Activated CD8-positive, alpha-beta T cell treated with anti-CD3 and anti-CD28 coated beads, Interleukin-2, amount 10 ng/mL, durations not matched to agents 7 days and 5 days (primary cell): ENCODE measurements around the gene DBH. TPM values are rescaled to one million over a fixed set of nuclear protein-coding genes. Genes with fewer than 3 reads are reported as not detected.

Experiments used
- ATAC-seq: fragments of 150-1000 bp; cut with Tn5 transposase; one replicate; pipeline ENCODE4 v1.10.0; 2021; ENCODE audit warnings: moderate library complexity
- CTCF ChIA-PET: fragments of 350-600 bp; sonication (Branson Sonifier 250); formaldehyde crosslinking; loops from one replicate; lab custom pipeline; 2021; ENCODE audit warnings: antibody characterized with exemption; lab: Charles Lee
- POLR2A ChIA-PET: fragments of 350-600 bp; sonication (Branson Sonifier 250); formaldehyde crosslinking; loops from one replicate; lab custom pipeline; 2021; ENCODE audit warnings: antibody characterized with exemption; lab: Charles Lee
- DNase-seq: peaks from one replicate; pipeline ENCODE4 v3.0.0-alpha.2; 2020
- H3K27ac Mint-ChIP-seq: one replicate; pipeline ENCODE4 v1.8.0; 2021; ENCODE audit warnings: mild to moderate bottlenecking, mixed read lengths
- H3K27me3 Mint-ChIP-seq: one replicate; pipeline ENCODE4 v1.8.0; 2021; ENCODE audit warnings: low read depth, mixed read lengths
- H3K36me3 Mint-ChIP-seq: one replicate; pipeline ENCODE4 v1.8.0; 2021; ENCODE audit warnings: low read depth, mixed read lengths
- H3K4me1 Mint-ChIP-seq: one replicate; pipeline ENCODE4 v1.8.0; 2021; ENCODE audit warnings: low read depth, mixed read lengths
- H3K4me3 Mint-ChIP-seq: one replicate; pipeline ENCODE4 v1.8.0; 2021; ENCODE audit warnings: mild to moderate bottlenecking, mixed read lengths
- H3K9me3 Mint-ChIP-seq: one replicate; pipeline ENCODE4 v1.8.0; 2022; ENCODE audit warnings: mixed read lengths; ENCODE audit not compliant: insufficient read depth
- total RNA-seq, 2 experiments: library from RNA; stranded (reverse); gene quantifications; one replicate each; pipeline ENCODE4 v1.2.3, GENCODE V29; 2021

Gene DBH
- total RNA-seq, 2 experiments from 2014 or later, result not detected

GRCh38 chr9:133629221-133630110 is 6.7 kb upstream of the DBH start:
- CTCF ChIA-PET, result no interaction called here
- Mint-ChIP-seq H3K4me3 (no peak overlapping the region), H3K27ac (no peak overlapping the region), H3K27me3 (peaks cover 1% of the 10 kb centered on the region), H3K36me3 (peaks cover 3% of the 10 kb centered on the region), H3K9me3 (peaks cover 9% of the 10 kb centered on the region), H3K4me1 (no peaks in the 10 kb centered on the region)
- POLR2A ChIA-PET, result no interaction called here
- ATAC-seq (no peak), DNase-seq (no peak)

- H3K27ac Mint-ChIP-seq, result no peak overlapping the region
- POLR2A ChIA-PET, result no interaction called here
- no peak overlapping the region for H3K4me3 Mint-ChIP-seq
- CTCF ChIA-PET, result no interaction called here
- peaks cover 1% of the 10 kb centered on the region for H3K27me3 Mint-ChIP-seq
- H3K36me3 Mint-ChIP-seq, result peaks cover 1% of the 10 kb centered on the region
- DNase-seq (no peak), ATAC-seq (no peak)
- H3K9me3 Mint-ChIP-seq, result peaks cover 3% of the 10 kb centered on the region
- H3K4me1 Mint-ChIP-seq, result no peaks in the 10 kb centered on the region
Observed at GRCh38 chr9:133631111-133631510, 5.1 kb upstream of the DBH start.

- Mint-ChIP-seq H3K27me3 (no peaks in the 10 kb centered on the region), H3K4me1 (no peaks in the 10 kb centered on the region), H3K9me3 (no peaks in the 10 kb centered on the region), H3K27ac (no peak overlapping the region), H3K4me3 (no peak overlapping the region), H3K36me3 (no peaks in the 10 kb centered on the region)
- DNase-seq (no peak), ATAC-seq (no peak)
- POLR2A ChIA-PET, result no interaction called here
- CTCF ChIA-PET, result interaction anchor here (1.5 kb wide), 1 partner anchor 94 kb away, joined by 4 read pairs; no protein-coding TSS in a partner anchor
Observed at GRCh38 chr9:133632806-133633680, 3.1 kb upstream of the DBH start.

- ChIA-PET CTCF (interaction anchor here (1.5 kb wide), 1 partner anchor 93 kb away, joined by 4 read pairs; no protein-coding TSS in a partner anchor), POLR2A (interaction anchor here (0.6 kb wide), 1 partner anchor 627 kb away, joined by 3 read pairs; no protein-coding TSS in a partner anchor)
- Mint-ChIP-seq H3K4me3 (no peak overlapping the region), H3K27me3 (no peaks in the 10 kb centered on the region), H3K4me1 (no peaks in the 10 kb centered on the region), H3K27ac (no peak overlapping the region), H3K9me3 (no peaks in the 10 kb centered on the region), H3K36me3 (no peaks in the 10 kb centered on the region)
- no peak for ATAC-seq
- no peak for DNase-seq
Observed at GRCh38 chr9:133633681-133634080, 2.5 kb upstream of the DBH start.

- no peak overlapping the region for H3K4me3 Mint-ChIP-seq
- ATAC-seq (no peak), DNase-seq (no peak)
- no peaks in the 10 kb centered on the region for H3K4me1 Mint-ChIP-seq
- CTCF ChIA-PET, result interaction anchor here (1.5 kb wide), 1 partner anchor 93 kb away, joined by 4 read pairs; no protein-coding TSS in a partner anchor
- H3K27ac Mint-ChIP-seq, result no peak overlapping the region
- POLR2A ChIA-PET, result interaction anchor here (0.6 to 1.3 kb wide), 2 partner anchors 49 to 627 kb away, joined by 3 read pairs; no protein-coding TSS in a partner anchor
- no peaks in the 10 kb centered on the region for H3K36me3 Mint-ChIP-seq
- no peaks in the 10 kb centered on the region for H3K27me3 Mint-ChIP-seq
- H3K9me3 Mint-ChIP-seq, result no peaks in the 10 kb centered on the region
Observed at GRCh38 chr9:133634081-133634691, 2.0 kb upstream of the DBH start.

GRCh38 chr9:133635098-133635497 is 1.1 kb upstream of the DBH start:
- Mint-ChIP-seq H3K27ac (no peak overlapping the region), H3K36me3 (no peaks in the 10 kb centered on the region), H3K27me3 (no peaks in the 10 kb centered on the region), H3K4me3 (no peak overlapping the region), H3K4me1 (no peaks in the 10 kb centered on the region), H3K9me3 (no peaks in the 10 kb centered on the region)
- no peak for ATAC-seq
- DNase-seq, result no peak
- ChIA-PET POLR2A (interaction anchor here (1.3 kb wide), 1 partner anchor 49 kb away, joined by 3 read pairs; no protein-coding TSS in a partner anchor), CTCF (no interaction called here)

- DNase-seq (no peak), ATAC-seq (no peak)
- ChIA-PET POLR2A (interaction anchor here (0.9 kb wide), 1 partner anchor 31 kb away, joined by 3 read pairs; no protein-coding TSS in a partner anchor), CTCF (no interaction called here)
- Mint-ChIP-seq H3K4me1 (no peaks in the 10 kb centered on the region), H3K27ac (no peak overlapping the region), H3K36me3 (no peaks in the 10 kb centered on the region), H3K4me3 (no peak overlapping the region), H3K27me3 (no peaks in the 10 kb centered on the region), H3K9me3 (no peaks in the 10 kb centered on the region)
Observed at GRCh38 chr9:133636902-133637301, 739 bp downstream of the DBH start.

GRCh38 chr9:133637451-133638055 is 1.4 kb downstream of the DBH start:
- no peaks in the 10 kb centered on the region for H3K27me3 Mint-ChIP-seq
- DNase-seq (no peak), ATAC-seq (no peak)
- ChIA-PET CTCF (no interaction called here), POLR2A (no interaction called here)
- H3K4me3 Mint-ChIP-seq, result no peak overlapping the region
- no peak overlapping the region for H3K27ac Mint-ChIP-seq
- H3K9me3 Mint-ChIP-seq, result no peaks in the 10 kb centered on the region
- no peaks in the 10 kb centered on the region for H3K4me1 Mint-ChIP-seq
- H3K36me3 Mint-ChIP-seq, result no peaks in the 10 kb centered on the region

GRCh38 chr9:133638076-133638475 is 1.9 kb downstream of the DBH start:
- DNase-seq (no peak), ATAC-seq (no peak)
- Mint-ChIP-seq H3K9me3 (no peaks in the 10 kb centered on the region), H3K27ac (no peak overlapping the region), H3K4me3 (no peak overlapping the region), H3K36me3 (no peaks in the 10 kb centered on the region), H3K27me3 (no peaks in the 10 kb centered on the region), H3K4me1 (no peaks in the 10 kb centered on the region)
- CTCF ChIA-PET, result no interaction called here
- POLR2A ChIA-PET, result no interaction called here

GRCh38 chr9:133638711-133639110 is 2.5 kb downstream of the DBH start:
- CTCF ChIA-PET, result no interaction called here
- POLR2A ChIA-PET, result no interaction called here
- Mint-ChIP-seq H3K4me1 (no peaks in the 10 kb centered on the region), H3K9me3 (no peaks in the 10 kb centered on the region), H3K27me3 (no peaks in the 10 kb centered on the region), H3K36me3 (no peaks in the 10 kb centered on the region), H3K4me3 (no peak overlapping the region), H3K27ac (no peak overlapping the region)
- ATAC-seq, result no peak
- no peak for DNase-seq

GRCh38 chr9:133639613-133640012 is 3.5 kb downstream of the DBH start:
- Mint-ChIP-seq H3K4me3 (no peak overlapping the region), H3K27ac (no peak overlapping the region), H3K4me1 (no peaks in the 10 kb centered on the region), H3K36me3 (no peaks in the 10 kb centered on the region), H3K27me3 (no peaks in the 10 kb centered on the region), H3K9me3 (no peaks in the 10 kb centered on the region)
- no peak for ATAC-seq
- CTCF ChIA-PET, result no interaction called here
- DNase-seq, result no peak
- POLR2A ChIA-PET, result no interaction called here
